ENCODE data around the gene STEAP4. TPM values are rescaled to one million over a fixed set of nuclear protein-coding genes. Genes with fewer than 3 reads are reported as not detected.

STEAP4 gene
- not detected for total RNA-seq

GRCh38 chr7:88306590-88307048 lies at the start of gene STEAP4:
Gene STEAP4 (minus strand): TSS chr7:88306894. CDS start chr7:88284269, 22,625 bp downstream.
- no peak for ATAC-seq
- Mint-ChIP-seq H3K4me3 (peak within 1 kb of the TSS; percentile 31), H3K9me3 (ENCODE audit: insufficient read depth) (no peaks in the 10 kb centered on the region), H3K36me3 (ENCODE audit: low read depth) (no peaks in the 10 kb centered on the region), H3K27ac (no peak within 1 kb of the TSS), H3K4me1 (ENCODE audit: low read depth) (peaks cover 9% of the 10 kb centered on the region), H3K27me3 (ENCODE audit: low read depth) (peaks cover 13% of the 10 kb centered on the region)
- ChIA-PET CTCF (no interaction called here), POLR2A (no interaction called here)
- peak; percentile 23 for DNase-seq

- POLR2A ChIA-PET = no interaction called here
- Mint-ChIP-seq H3K4me1 (ENCODE audit: low read depth) (no peaks in the 10 kb centered on the region), H3K36me3 (ENCODE audit: low read depth) (no peaks in the 10 kb centered on the region), H3K27me3 (ENCODE audit: low read depth) (peaks cover 27% of the 10 kb centered on the region), H3K9me3 (ENCODE audit: insufficient read depth) (no peaks in the 10 kb centered on the region), H3K4me3 (no peak overlapping the region), H3K27ac (no peak overlapping the region)
- CTCF ChIA-PET = no interaction called here
- DNase-seq (no peak), ATAC-seq (no peak)
These were observed 48.3 kb upstream of the STEAP4 start for GRCh38 chr7:88355011-88355410.

GRCh38 chr7:88350118-88350517 lies 43.4 kb upstream of the STEAP4 start:
- ATAC-seq = no peak
- CTCF ChIA-PET = no interaction called here
- no peak for DNase-seq
- Mint-ChIP-seq H3K27ac (no peak overlapping the region), H3K9me3 (ENCODE audit: insufficient read depth) (no peaks in the 10 kb centered on the region), H3K27me3 (ENCODE audit: low read depth) (peaks cover 28% of the 10 kb centered on the region), H3K36me3 (ENCODE audit: low read depth) (no peaks in the 10 kb centered on the region), H3K4me3 (no peak overlapping the region), H3K4me1 (ENCODE audit: low read depth) (no peaks in the 10 kb centered on the region)
- POLR2A ChIA-PET = no interaction called here

GRCh38 chr7:88347517-88347916 lies 40.8 kb upstream of the STEAP4 start:
- Mint-ChIP-seq H3K27ac (no peak overlapping the region), H3K27me3 (ENCODE audit: low read depth) (peaks cover 17% of the 10 kb centered on the region), H3K4me1 (ENCODE audit: low read depth) (no peaks in the 10 kb centered on the region), H3K36me3 (ENCODE audit: low read depth) (no peaks in the 10 kb centered on the region), H3K4me3 (no peak overlapping the region), H3K9me3 (ENCODE audit: insufficient read depth) (no peaks in the 10 kb centered on the region)
- POLR2A ChIA-PET = no interaction called here
- CTCF ChIA-PET = no interaction called here
- ATAC-seq = no peak
- no peak for DNase-seq

- ChIA-PET CTCF (no interaction called here), POLR2A (no interaction called here)
- Mint-ChIP-seq H3K9me3 (ENCODE audit: insufficient read depth) (no peaks in the 10 kb centered on the region), H3K27me3 (ENCODE audit: low read depth) (peaks cover 15% of the 10 kb centered on the region), H3K36me3 (ENCODE audit: low read depth) (no peaks in the 10 kb centered on the region), H3K4me1 (ENCODE audit: low read depth) (no peaks in the 10 kb centered on the region), H3K4me3 (no peak overlapping the region), H3K27ac (no peak overlapping the region)
- no peak for ATAC-seq
- DNase-seq = no peak
These were observed 40.4 kb upstream of the STEAP4 start for GRCh38 chr7:88347090-88347489.

- Mint-ChIP-seq H3K27ac (no peak overlapping the region), H3K4me3 (no peak overlapping the region), H3K9me3 (ENCODE audit: insufficient read depth) (no peaks in the 10 kb centered on the region), H3K36me3 (ENCODE audit: low read depth) (no peaks in the 10 kb centered on the region), H3K4me1 (ENCODE audit: low read depth) (no peaks in the 10 kb centered on the region), H3K27me3 (ENCODE audit: low read depth) (peaks cover 13% of the 10 kb centered on the region)
- ChIA-PET POLR2A (no interaction called here), CTCF (interaction anchor here (0.9 kb wide), 1 partner anchor 125 kb away, joined by 3 read pairs; no protein-coding TSS in a partner anchor)
- DNase-seq = no peak
- no peak for ATAC-seq
These were observed 39.7 kb upstream of the STEAP4 start for GRCh38 chr7:88346357-88346756.

GRCh38 chr7:88344956-88345832 lies 38.5 kb upstream of the STEAP4 start:
- Mint-ChIP-seq H3K4me1 (ENCODE audit: low read depth) (no peaks in the 10 kb centered on the region), H3K9me3 (ENCODE audit: insufficient read depth) (no peaks in the 10 kb centered on the region), H3K27me3 (ENCODE audit: low read depth) (peaks cover 9% of the 10 kb centered on the region), H3K4me3 (no peak overlapping the region), H3K36me3 (ENCODE audit: low read depth) (no peaks in the 10 kb centered on the region), H3K27ac (no peak overlapping the region)
- ChIA-PET CTCF (interaction anchor here (0.9 to 1.0 kb wide), 3 partner anchors 17 to 490 kb away, joined by 3 read pairs; no protein-coding TSS in a partner anchor), POLR2A (no interaction called here)
- ATAC-seq (no peak), DNase-seq (peak; percentile 35)

GRCh38 chr7:88344271-88344670 lies 37.6 kb upstream of the STEAP4 start:
- H3K27ac Mint-ChIP-seq = no peak overlapping the region
- no peak for DNase-seq
- no peaks in the 10 kb centered on the region for H3K9me3 Mint-ChIP-seq (ENCODE audit: insufficient read depth)
- no peak for ATAC-seq
- no peaks in the 10 kb centered on the region for H3K4me1 Mint-ChIP-seq (ENCODE audit: low read depth)
- H3K27me3 Mint-ChIP-seq (ENCODE audit: low read depth) = peaks cover 7% of the 10 kb centered on the region
- POLR2A ChIA-PET = no interaction called here
- H3K36me3 Mint-ChIP-seq (ENCODE audit: low read depth) = no peaks in the 10 kb centered on the region
- CTCF ChIA-PET = no interaction called here
- no peak overlapping the region for H3K4me3 Mint-ChIP-seq

- ChIA-PET POLR2A (no interaction called here), CTCF (no interaction called here)
- H3K4me1 Mint-ChIP-seq (ENCODE audit: low read depth) = no peaks in the 10 kb centered on the region
- ATAC-seq (no peak), DNase-seq (no peak)
- no peak overlapping the region for H3K27ac Mint-ChIP-seq
- H3K36me3 Mint-ChIP-seq (ENCODE audit: low read depth) = no peaks in the 10 kb centered on the region
- H3K4me3 Mint-ChIP-seq = no peak overlapping the region
- no peaks in the 10 kb centered on the region for H3K9me3 Mint-ChIP-seq (ENCODE audit: insufficient read depth)
- H3K27me3 Mint-ChIP-seq (ENCODE audit: low read depth) = peaks cover 3% of the 10 kb centered on the region
These were observed 32.7 kb upstream of the STEAP4 start for GRCh38 chr7:88339195-88339922.

GRCh38 chr7:88338503-88338902 lies 31.8 kb upstream of the STEAP4 start:
- DNase-seq (no peak), ATAC-seq (no peak)
- H3K27ac Mint-ChIP-seq = no peak overlapping the region
- H3K4me1 Mint-ChIP-seq (ENCODE audit: low read depth) = no peaks in the 10 kb centered on the region
- peaks cover 5% of the 10 kb centered on the region for H3K27me3 Mint-ChIP-seq (ENCODE audit: low read depth)
- H3K4me3 Mint-ChIP-seq = no peak overlapping the region
- H3K9me3 Mint-ChIP-seq (ENCODE audit: insufficient read depth) = no peaks in the 10 kb centered on the region
- ChIA-PET POLR2A (no interaction called here), CTCF (no interaction called here)
- H3K36me3 Mint-ChIP-seq (ENCODE audit: low read depth) = no peaks in the 10 kb centered on the region

GRCh38 chr7:88337572-88337971 lies 30.9 kb upstream of the STEAP4 start:
- no peaks in the 10 kb centered on the region for H3K4me1 Mint-ChIP-seq (ENCODE audit: low read depth)
- H3K9me3 Mint-ChIP-seq (ENCODE audit: insufficient read depth) = no peaks in the 10 kb centered on the region
- no peak overlapping the region for H3K27ac Mint-ChIP-seq
- ChIA-PET POLR2A (no interaction called here), CTCF (no interaction called here)
- peaks cover 5% of the 10 kb centered on the region for H3K27me3 Mint-ChIP-seq (ENCODE audit: low read depth)
- no peaks in the 10 kb centered on the region for H3K36me3 Mint-ChIP-seq (ENCODE audit: low read depth)
- no peak overlapping the region for H3K4me3 Mint-ChIP-seq
- DNase-seq (no peak), ATAC-seq (no peak)

GRCh38 chr7:88331322-88331721 lies 24.6 kb upstream of the STEAP4 start:
- ATAC-seq = no peak
- Mint-ChIP-seq H3K9me3 (ENCODE audit: insufficient read depth) (no peaks in the 10 kb centered on the region), H3K27me3 (ENCODE audit: low read depth) (peaks cover 4% of the 10 kb centered on the region), H3K4me3 (no peak overlapping the region), H3K4me1 (ENCODE audit: low read depth) (no peaks in the 10 kb centered on the region), H3K36me3 (ENCODE audit: low read depth) (no peaks in the 10 kb centered on the region), H3K27ac (no peak overlapping the region)
- ChIA-PET CTCF (no interaction called here), POLR2A (no interaction called here)
- no peak for DNase-seq
